Mucosa of rectum (tissue), 2 donors: ENCODE data around the gene CFL1.
"Not testable (repeated sequence)": the region's sequence is repeated elsewhere in the genome, so short reads cannot be mapped to it uniquely, and the experiment has no call there.

ENCODE experiments used
- H3K27ac ChIP-seq, 2 donors: one replicate each; pipeline ENCODE4 v1.7.0; 2013; ENCODE audit warnings: inconsistent platforms in 2 of 2, low read depth in 2 of 2, low read length in 2 of 2
- H3K27me3 ChIP-seq, 2 donors: one replicate each; pipeline ENCODE4 v1.7.0; 2013; ENCODE audit warnings: low read length in 2 of 2; ENCODE audit not compliant: control insufficient read depth in 2 of 2, insufficient read depth in 2 of 2
- H3K36me3 ChIP-seq, 2 donors: one replicate each; pipeline ENCODE4 v1.7.0; 2013; ENCODE audit warnings: low read length in 2 of 2; ENCODE audit not compliant: control insufficient read depth in 2 of 2, insufficient read depth in 2 of 2
- H3K4me1 ChIP-seq, 2 donors: one replicate each; pipeline ENCODE4 v1.7.0; 2013; ENCODE audit warnings: low read length in 2 of 2, mild to moderate bottlenecking in 1 of 2; ENCODE audit not compliant: control insufficient read depth in 2 of 2, insufficient read depth in 2 of 2
- H3K4me3 ChIP-seq, 2 donors: one replicate each; pipeline ENCODE4 v1.7.0; 2013; ENCODE audit warnings: low read length in 2 of 2
- H3K9ac ChIP-seq, 2 donors: one replicate each; pipeline ENCODE4 v1.7.0; 2013; ENCODE audit warnings: low read length in 2 of 2, low read depth in 1 of 2, mild to moderate bottlenecking in 1 of 2
- H3K9me3 ChIP-seq, 2 donors: one replicate each; pipeline ENCODE4 v1.7.0; 2013; ENCODE audit warnings: low read length in 2 of 2; ENCODE audit not compliant: control insufficient read depth in 2 of 2
- donor health status: healthy.
- donor health status: Normal muscosa, but diverticular disease.

CFL1 gene

DNA sequence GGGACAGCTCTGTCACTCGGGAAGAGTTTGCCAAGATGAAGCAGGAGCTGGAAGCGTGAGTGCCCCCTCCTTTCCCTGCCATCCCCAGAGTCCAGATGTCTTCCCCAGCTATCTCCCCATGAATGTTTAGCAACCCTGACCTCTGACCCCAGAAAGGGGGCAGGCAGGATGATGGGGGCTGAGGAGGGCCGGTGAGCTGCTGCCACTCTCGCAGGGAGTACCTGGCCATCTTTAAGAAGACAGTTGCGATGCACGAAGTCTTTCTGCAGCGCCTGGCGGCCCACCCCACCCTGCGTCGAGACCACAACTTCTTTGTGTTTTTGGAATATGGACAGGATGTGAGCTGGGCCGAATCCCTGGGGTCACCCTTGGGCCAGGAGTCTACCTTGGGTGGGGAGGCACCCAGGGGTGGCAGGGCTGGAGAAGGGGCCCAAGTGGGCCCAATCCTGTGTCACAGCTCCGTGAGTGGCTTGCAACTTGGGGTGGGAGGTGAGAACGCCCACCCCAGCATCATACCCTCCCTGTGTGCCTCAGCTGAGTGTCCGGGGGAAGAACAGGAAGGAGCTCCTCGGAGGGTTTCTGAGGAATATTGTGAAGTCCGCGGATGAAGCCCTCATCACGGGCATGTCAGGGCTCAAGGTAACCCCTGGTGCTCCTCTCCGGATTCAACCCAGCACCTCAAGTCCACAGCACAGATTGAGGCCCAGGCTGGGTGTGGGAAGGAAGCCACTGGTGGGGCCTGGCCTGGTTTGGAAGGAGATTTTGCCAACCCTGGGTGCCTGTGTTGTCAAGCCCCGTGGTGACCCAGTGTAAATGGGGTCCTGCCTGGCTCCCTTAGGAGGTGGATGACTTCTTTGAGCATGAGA is 7.5 kb downstream of the CFL1 start:
- Histone ChIP-seq H3K27me3 (no peaks in the 10 kb centered on the region), H3K9ac (no peak overlapping the region), H3K27ac (no peak overlapping the region), H3K4me3 (no peak overlapping the region), H3K4me1 (peaks cover 38% of the 10 kb centered on the region in 2 donors), H3K36me3 (peaks cover 35 to 48% of the 10 kb centered on the region in 2 donors), H3K9me3 (no peaks in the 10 kb centered on the region)

DNA sequence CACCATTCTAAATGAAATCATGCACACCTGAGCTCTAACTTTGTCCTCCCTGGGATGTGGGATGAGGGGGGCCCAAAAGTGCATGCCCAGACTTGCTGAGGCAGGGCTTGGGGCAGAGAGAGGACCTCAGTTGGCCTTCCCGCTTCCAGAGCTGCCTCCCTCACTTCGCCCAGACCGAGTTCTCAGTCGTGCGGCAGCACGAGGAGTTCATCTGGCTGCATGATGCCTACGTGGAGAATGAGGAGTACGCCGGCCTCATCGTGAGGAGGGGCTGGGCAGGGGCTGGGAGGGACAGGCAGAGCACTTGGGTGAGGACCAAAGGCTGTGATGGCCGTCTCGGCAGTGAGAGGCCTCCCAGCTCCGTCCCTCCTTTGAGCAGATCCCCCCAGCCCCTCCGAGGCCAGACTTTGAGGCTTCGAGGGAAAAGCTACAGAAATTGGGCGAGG is 8.2 kb downstream of the CFL1 start:
- H3K4me3 ChIP-seq = no peak overlapping the region
- peaks cover 29 to 42% of the 10 kb centered on the region in 2 donors for H3K36me3 ChIP-seq
- no peak overlapping the region for H3K27ac ChIP-seq
- H3K4me1 ChIP-seq = peaks cover 31 to 32% of the 10 kb centered on the region in 2 donors
- H3K9me3 ChIP-seq = no peaks in the 10 kb centered on the region
- H3K9ac ChIP-seq = no peak overlapping the region
- no peaks in the 10 kb centered on the region for H3K27me3 ChIP-seq

DNA sequence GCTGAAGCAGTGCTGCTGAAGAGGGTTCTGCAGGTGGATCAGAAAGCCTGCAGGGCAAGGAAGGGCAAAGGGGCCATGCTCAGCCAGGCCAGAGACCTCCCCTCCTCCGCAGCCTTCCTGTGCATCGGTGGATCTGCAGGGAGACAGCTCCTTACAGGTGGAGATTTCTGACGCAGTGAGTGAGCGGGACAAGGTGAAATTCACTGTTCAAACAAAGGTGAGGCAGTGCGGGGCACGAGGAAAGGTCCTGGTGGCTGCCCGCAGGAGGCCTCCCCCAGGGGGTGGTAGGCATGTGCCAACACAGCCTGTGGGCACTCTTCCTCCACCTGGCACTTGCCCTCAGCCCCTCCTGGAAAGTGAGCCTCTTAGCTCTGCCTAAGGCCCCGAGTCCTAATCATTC is 8.6 kb downstream of the CFL1 start:
- Histone ChIP-seq H3K36me3 (peaks cover 25 to 37% of the 10 kb centered on the region in 2 donors), H3K4me1 (peaks cover 27 to 31% of the 10 kb centered on the region in 2 donors), H3K4me3 (no peak overlapping the region), H3K9me3 (no peaks in the 10 kb centered on the region), H3K9ac (no peak overlapping the region), H3K27me3 (no peaks in the 10 kb centered on the region), H3K27ac (no peak overlapping the region)

DNA sequence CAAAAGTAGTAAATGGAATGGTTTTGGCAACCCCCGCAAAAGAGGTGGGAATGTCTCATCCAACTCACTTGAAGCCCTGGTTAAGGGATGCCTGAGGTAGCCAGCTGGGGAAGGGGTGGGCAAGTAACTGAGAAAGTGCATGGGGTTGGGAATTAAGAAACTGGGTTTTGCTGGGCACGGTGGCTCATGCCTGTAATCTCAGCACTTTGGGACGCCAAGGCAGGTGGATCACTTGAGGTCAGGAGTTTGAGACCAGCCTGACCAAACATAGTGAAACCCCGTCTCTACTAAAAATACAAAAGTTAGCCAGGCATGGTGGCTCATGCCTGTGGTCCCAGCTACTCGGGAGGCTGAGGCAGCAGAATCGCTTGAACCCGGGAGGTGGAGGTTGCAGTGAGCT is 9.3 kb downstream of the CFL1 start:
- Histone ChIP-seq H3K4me1 (peaks cover 21 to 27% of the 10 kb centered on the region in 2 donors), H3K36me3 (peaks cover 22 to 31% of the 10 kb centered on the region in 2 donors)
- H3K9me3 ChIP-seq, H3K27me3 ChIP-seq, H3K4me3 ChIP-seq, H3K27ac ChIP-seq, H3K9ac ChIP-seq: not testable (repeated sequence)

DNA sequence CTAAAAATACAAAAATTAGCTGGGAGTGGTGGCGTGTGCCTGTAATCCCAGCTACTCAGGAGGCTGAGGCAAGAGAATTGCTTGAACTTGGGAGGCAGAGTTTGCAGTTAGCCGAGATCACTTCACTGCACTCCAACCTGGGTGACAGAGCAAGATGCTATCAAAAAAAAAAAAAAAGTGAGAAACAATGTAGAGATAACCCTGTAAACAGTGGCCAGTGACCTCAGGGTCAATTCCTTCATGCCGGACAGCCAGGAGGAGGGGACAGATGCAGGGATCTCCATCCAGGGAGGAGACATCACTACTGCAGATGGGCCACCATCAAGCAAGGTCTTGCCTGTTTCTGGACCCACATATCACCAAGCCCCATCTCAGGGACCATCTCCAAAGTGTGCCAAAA is 10.2 kb downstream of the CFL1 start:
- Histone ChIP-seq H3K9me3 (no peaks in the 10 kb centered on the region), H3K4me3 (no peak overlapping the region), H3K9ac (no peak overlapping the region), H3K36me3 (peaks cover 15 to 22% of the 10 kb centered on the region in 2 donors), H3K4me1 (peaks cover 11 to 17% of the 10 kb centered on the region in 2 donors), H3K27ac (no peak overlapping the region), H3K27me3 (no peaks in the 10 kb centered on the region)

DNA sequence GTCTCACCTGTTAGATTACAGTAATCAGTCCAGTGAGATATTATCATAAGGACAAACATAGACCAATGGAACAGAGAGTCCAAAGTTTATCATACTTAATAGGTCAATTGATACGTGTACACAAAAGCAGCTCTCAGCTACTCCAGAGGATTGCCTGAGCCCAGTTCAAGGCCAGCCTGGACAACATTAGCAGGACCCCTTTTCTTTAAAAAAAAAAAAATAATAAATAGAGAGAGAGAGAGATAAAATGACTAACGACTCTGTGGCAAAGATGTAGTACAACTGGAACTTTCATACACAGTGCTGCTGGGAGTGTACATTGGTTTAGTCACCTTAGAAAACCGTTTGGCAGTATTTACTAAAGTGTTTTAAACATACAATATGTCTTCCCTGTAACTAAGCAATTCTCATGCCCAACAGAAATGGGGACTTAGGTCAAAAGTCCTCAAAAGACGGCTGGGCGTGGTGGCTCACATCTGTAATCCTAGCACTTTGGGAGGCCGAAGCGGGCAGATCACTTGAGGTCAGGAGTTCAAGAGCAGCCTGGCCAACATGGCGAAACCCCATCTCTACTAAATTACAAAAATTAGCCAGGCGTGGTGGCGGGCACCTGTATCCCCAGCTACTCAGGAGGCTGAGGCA is 13.6 kb downstream of the CFL1 start:
- no peaks in the 10 kb centered on the region for H3K27me3 ChIP-seq
- no peaks in the 10 kb centered on the region for H3K9me3 ChIP-seq
- H3K36me3 ChIP-seq = no peaks in the 10 kb centered on the region
- H3K4me3 ChIP-seq = no peak overlapping the region
- peak overlapping the region; percentile 31 to 57 for H3K27ac ChIP-seq
- H3K4me1 ChIP-seq = peaks cover 3 to 4% of the 10 kb centered on the region in 2 donors
- H3K9ac ChIP-seq = peak overlapping the region in 1 of 2 donors; percentile 13

DNA sequence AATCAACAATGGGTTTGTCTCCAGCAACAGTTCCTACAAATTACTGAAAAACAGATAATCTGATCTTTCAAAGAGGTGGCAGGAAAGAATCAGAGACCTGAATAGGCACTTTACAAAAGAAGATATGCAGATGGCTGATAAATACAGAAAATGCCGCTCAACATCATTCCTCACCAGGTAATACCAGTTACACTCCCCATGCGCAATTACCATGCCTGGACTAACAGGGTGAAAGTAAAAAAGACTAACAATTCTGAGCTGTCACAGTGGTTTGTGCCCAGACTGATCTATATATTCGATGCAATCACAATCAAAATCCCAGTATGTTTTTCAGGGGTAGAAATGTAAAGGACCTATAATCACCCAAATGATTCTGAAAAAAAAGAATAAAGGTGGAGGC is 14.2 kb downstream of the CFL1 start:
- no peaks in the 10 kb centered on the region for H3K36me3 ChIP-seq

DNA sequence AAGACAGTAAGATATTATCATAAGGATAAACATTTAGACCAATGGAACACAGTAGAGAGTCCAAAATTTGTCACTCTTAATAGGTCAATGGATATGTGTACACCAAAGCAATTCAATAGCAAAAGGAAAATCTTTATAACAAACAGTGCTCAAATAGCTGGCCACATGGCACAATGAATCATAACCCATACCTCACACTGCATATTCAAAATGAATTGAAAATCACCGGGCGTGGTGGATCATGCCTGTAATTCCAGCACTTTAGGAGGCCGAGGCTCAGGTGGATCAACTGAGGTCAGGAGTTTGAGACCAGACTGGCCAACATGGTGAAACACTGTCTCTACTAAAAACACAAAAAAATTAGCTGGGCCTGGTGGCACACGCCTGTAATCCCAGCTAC is 15.8 kb downstream of the CFL1 start:
- Histone ChIP-seq H3K27me3 (no peaks in the 10 kb centered on the region), H3K4me3 (no peak overlapping the region), H3K36me3 (no peaks in the 10 kb centered on the region), H3K27ac (no peak overlapping the region), H3K9me3 (no peaks in the 10 kb centered on the region), H3K9ac (no peak overlapping the region), H3K4me1 (peaks cover 0 to 4% of the 10 kb centered on the region in 2 donors)

More for the DNA sequence above, 14.2 kb downstream of the CFL1 start:
- Histone ChIP-seq H3K4me3 (no peak overlapping the region), H3K27ac (peak overlapping the region; percentile 31 to 57), H3K9me3 (no peaks in the 10 kb centered on the region), H3K4me1 (peaks cover 0 to 4% of the 10 kb centered on the region in 2 donors), H3K9ac (peak overlapping the region in 1 of 2 donors; percentile 13), H3K27me3 (no peaks in the 10 kb centered on the region)

DNA sequence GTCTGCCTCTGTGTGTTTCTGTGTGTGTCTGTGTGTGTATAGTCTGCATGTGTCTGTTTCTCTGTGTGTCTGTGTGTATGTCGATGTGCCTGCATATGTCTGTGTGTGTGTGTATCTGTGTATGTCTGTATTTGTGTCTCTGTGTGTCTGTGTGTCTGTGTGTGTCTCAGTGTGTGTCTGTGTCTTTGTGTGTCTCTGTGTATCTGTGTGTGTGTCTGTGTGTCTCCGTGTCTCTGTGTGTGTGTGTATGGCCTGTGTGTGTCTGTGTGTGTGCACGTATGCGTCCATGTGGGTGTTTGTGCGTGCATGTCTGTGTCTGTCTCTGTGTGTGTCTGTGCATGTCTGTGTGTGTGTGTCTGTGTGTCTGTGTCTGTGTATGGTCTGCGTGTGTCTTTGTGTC is 23.8 kb downstream of the CFL1 start:
- H3K36me3 ChIP-seq = no peaks in the 10 kb centered on the region
- no peak overlapping the region for H3K27ac ChIP-seq
- H3K4me3 ChIP-seq = peak overlapping the region; percentile 72 to 87
- no peaks in the 10 kb centered on the region for H3K9me3 ChIP-seq
- H3K27me3 ChIP-seq = no peaks in the 10 kb centered on the region
- peak overlapping the region; percentile 47 to 52 for H3K9ac ChIP-seq
- H3K4me1 ChIP-seq = peaks cover 13 to 20% of the 10 kb centered on the region in 2 donors
